Peyer's patch (tissue), 4 donors: ENCODE measurements around the gene B4GALNT2.

Experiments used
- CTCF ChIP-seq, 6 experiments: fragments of 450-650 bp in 4 of 6; fragments of 200-600 bp in 2 of 6; sonication (generic) in 1 of 6; IDR thresholded peaks; one replicate each; pipeline ENCODE4 v1.5.1; 2017 to 2019; ENCODE audit warnings: antibody characterized with exemption in 6 of 6, mild to moderate bottlenecking in 3 of 6, moderate library complexity in 1 of 6
- POLR2A ChIP-seq, 2 donors: fragments of 450-650 bp; IDR thresholded peaks; one replicate each; pipeline ENCODE4 v1.5.1; 2017; ENCODE audit warnings: antibody characterized with exemption in 2 of 2, mild to moderate bottlenecking in 2 of 2, moderate library complexity in 2 of 2

- no peak for TF ChIP-seq CTCF (IDR thresholded peaks at IDR 0.05)
- TF ChIP-seq POLR2A (IDR thresholded peaks at IDR 0.05): no peak
Measured at GRCh38 chr17:49201481-49201927, 68.9 kb downstream of the B4GALNT2 start.
